Neural cell (in vitro differentiated cells): ENCODE measurements around the gene CHPF2.

ENCODE experiments used
- TAF1 ChIP-seq: IDR thresholded peaks from 2 replicates; pipeline ENCODE4 v1.6.1; 2012; ENCODE audit warnings: low read depth
- TF ChIP-seq, protein P1 (sequence below): fragments of 450-650 bp; IDR thresholded peaks from 2 replicates; pipeline ENCODE4 v1.5.1; 2014; ENCODE audit warnings: antibody characterized with exemption, mild to moderate bottlenecking, moderate library complexity; ENCODE audit not compliant: poor library complexity, severe bottlenecking

DNA sequence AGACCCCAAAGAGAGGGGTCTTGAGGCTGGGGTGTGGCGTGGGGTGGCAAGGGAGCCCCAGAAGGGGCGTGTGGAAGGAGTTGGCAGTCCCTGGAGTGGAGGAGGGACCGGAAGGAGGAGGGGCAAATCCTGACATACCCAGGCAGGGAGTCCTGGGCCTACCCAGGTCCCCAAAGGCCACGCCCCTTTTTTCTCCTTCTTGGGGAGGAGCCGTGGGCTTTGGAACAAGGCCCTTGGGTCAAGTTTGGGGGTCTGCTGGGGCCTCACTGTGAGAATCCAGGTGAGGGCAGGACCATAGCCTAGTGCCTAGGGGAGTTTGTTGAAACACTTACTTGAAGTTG is 17.4 kb downstream of the CHPF2 start:
- TF ChIP-seq, protein P1, sequence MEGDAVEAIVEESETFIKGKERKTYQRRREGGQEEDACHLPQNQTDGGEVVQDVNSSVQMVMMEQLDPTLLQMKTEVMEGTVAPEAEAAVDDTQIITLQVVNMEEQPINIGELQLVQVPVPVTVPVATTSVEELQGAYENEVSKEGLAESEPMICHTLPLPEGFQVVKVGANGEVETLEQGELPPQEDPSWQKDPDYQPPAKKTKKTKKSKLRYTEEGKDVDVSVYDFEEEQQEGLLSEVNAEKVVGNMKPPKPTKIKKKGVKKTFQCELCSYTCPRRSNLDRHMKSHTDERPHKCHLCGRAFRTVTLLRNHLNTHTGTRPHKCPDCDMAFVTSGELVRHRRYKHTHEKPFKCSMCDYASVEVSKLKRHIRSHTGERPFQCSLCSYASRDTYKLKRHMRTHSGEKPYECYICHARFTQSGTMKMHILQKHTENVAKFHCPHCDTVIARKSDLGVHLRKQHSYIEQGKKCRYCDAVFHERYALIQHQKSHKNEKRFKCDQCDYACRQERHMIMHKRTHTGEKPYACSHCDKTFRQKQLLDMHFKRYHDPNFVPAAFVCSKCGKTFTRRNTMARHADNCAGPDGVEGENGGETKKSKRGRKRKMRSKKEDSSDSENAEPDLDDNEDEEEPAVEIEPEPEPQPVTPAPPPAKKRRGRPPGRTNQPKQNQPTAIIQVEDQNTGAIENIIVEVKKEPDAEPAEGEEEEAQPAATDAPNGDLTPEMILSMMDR: no peak
- no peak for TF ChIP-seq TAF1
